OCI-LY3 (cell line): ENCODE data around the gene CAAP1.

Source experiments
- H2AFZ ChIP-seq: fragments of 200-600, 300-600 bp; shearing (Covaris generic); 2 replicates; pipeline ENCODE4 v1.6.0; 2014; ENCODE audit warnings: antibody characterized with exemption, low read depth, low read length
- H3K27ac ChIP-seq: fragments of 200-600, 300-600 bp; sonication (generic); 2 replicates; pipeline ENCODE4 v1.5.1; 2014; ENCODE audit warnings: mild to moderate bottlenecking, low read length, moderate library complexity, mixed read lengths
- H3K27me3 ChIP-seq: fragments of 200-600, 300-600 bp; sonication (generic); 2 replicates; pipeline ENCODE4 v1.6.1; 2014; ENCODE audit warnings: low read depth, low read length, mixed read lengths
- H3K36me3 ChIP-seq: fragments of 200-600, 300-600 bp; sonication (generic); replicated peaks from 2 replicates; pipeline ENCODE3; 2014; ENCODE audit warnings: low read depth, low read length, mixed read lengths
- H3K4me1 ChIP-seq: fragments of 300-600, 200-600 bp; sonication (generic); 2 replicates; pipeline ENCODE4 v1.6.1; 2014; ENCODE audit warnings: low read length, mixed read lengths
- H3K4me2 ChIP-seq: fragments of 200-600, 300-600 bp; sonication (generic); 2 replicates; pipeline ENCODE4 v1.6.1; 2014; ENCODE audit warnings: low read length, mixed read lengths
- H3K4me3 ChIP-seq: fragments of 300-600, 200-600 bp; sonication (generic); 2 replicates; pipeline ENCODE4 v1.5.1; 2014; ENCODE audit warnings: antibody characterized with exemption, mild to moderate bottlenecking, low read length, moderate library complexity
- H3K79me2 ChIP-seq: fragments of 300-600, 200-600 bp; shearing (Covaris generic); 2 replicates; pipeline ENCODE4 v1.6.1; 2014; ENCODE audit warnings: mild to moderate bottlenecking, low read length, mixed read lengths
- H3K9ac ChIP-seq: fragments of 300-600, 200-600 bp; shearing (Covaris generic); 2 replicates; pipeline ENCODE4 v1.6.0; 2014; ENCODE audit warnings: mild to moderate bottlenecking, low read length, moderate library complexity
- H3K9me3 ChIP-seq: fragments of 200-600, 300-600 bp; shearing (Covaris generic); 2 replicates; pipeline ENCODE4 v1.6.1; 2014; ENCODE audit warnings: low read length, mixed read lengths; ENCODE audit not compliant: insufficient read depth
- H4K20me1 ChIP-seq: fragments of 200-600, 300-600 bp; sonication (generic); 2 replicates; pipeline ENCODE4 v1.6.1; 2016; ENCODE audit warnings: low read length, mixed read lengths; ENCODE audit not compliant: insufficient read depth
- EZH2phosphoT487 ChIP-seq: fragments of 200-600 bp; shearing (Covaris generic); IDR thresholded peaks from 2 replicates; pipeline ENCODE4 v1.6.1; 2018; ENCODE audit warnings: antibody characterized with exemption, mixed run types, low read depth
- TF ChIP-seq, protein P1 (sequence below): fragments of 200-600, 300-600 bp; sonication (generic); IDR thresholded peaks from 2 replicates; pipeline ENCODE4 v1.5.1; 2014; ENCODE audit warnings: antibody characterized with exemption, low read length, low read depth

CAAP1 gene

DNA sequence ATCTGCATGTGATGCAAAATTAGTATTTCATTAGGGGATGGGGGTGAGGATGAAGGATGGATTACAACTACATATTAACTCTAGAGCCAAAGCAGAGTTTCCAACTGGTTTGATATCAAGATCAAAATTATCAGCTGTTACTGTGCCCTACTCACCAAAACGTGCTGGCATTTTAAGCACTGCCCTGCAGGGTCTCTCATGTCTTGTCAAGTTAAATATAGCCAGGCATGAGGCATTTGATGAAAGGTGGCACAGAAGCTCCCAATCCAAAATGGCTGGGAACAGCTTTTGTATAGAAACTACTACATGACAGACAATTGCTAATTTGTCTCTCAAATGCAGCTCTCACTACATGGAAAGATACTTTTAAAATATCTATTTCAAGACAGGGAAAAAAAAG lies 27.1 kb upstream of the CAAP1 start:
- TF ChIP-seq, protein P1, sequence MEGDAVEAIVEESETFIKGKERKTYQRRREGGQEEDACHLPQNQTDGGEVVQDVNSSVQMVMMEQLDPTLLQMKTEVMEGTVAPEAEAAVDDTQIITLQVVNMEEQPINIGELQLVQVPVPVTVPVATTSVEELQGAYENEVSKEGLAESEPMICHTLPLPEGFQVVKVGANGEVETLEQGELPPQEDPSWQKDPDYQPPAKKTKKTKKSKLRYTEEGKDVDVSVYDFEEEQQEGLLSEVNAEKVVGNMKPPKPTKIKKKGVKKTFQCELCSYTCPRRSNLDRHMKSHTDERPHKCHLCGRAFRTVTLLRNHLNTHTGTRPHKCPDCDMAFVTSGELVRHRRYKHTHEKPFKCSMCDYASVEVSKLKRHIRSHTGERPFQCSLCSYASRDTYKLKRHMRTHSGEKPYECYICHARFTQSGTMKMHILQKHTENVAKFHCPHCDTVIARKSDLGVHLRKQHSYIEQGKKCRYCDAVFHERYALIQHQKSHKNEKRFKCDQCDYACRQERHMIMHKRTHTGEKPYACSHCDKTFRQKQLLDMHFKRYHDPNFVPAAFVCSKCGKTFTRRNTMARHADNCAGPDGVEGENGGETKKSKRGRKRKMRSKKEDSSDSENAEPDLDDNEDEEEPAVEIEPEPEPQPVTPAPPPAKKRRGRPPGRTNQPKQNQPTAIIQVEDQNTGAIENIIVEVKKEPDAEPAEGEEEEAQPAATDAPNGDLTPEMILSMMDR = no peak
- no peak for TF ChIP-seq EZH2phosphoT487
- Histone ChIP-seq H3K4me1 (no peaks in the 10 kb centered on the region), H3K9ac (no peak overlapping the region), H2AFZ (no peak overlapping the region), H4K20me1 (no peaks in the 10 kb centered on the region), H3K27me3 (no peaks in the 10 kb centered on the region), H3K79me2 (no peaks in the 10 kb centered on the region), H3K36me3 (peaks cover 55% of the 10 kb centered on the region), H3K4me2 (no peak overlapping the region), H3K4me3 (no peak overlapping the region), H3K9me3 (no peaks in the 10 kb centered on the region), H3K27ac (no peak overlapping the region)

DNA sequence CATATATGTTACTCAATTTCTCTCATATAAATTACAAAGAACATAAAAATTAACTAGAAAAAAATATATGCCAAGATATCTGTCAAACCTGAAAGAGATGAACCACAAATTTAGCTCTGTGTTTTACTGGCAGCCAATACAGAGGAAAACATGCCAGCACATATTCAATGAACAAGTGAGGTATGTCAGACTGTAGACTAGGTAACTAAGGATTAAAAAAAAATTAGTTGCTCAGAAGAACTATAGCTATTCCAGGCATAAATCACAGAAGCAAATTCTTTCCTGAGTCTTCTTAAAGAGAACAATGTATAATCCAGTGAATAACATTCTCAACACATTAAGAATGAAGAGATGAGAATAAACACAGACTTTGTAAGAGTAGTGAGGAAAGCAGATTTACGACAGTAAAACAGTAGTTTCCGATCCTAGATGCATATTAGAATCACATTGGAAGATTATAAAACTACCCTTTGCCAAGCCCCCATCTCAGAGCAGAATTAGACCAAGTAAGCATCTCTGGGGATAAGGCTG lies 20.6 kb upstream of the CAAP1 start:
- H3K36me3 ChIP-seq = peaks cover 26% of the 10 kb centered on the region
- H4K20me1 ChIP-seq = no peaks in the 10 kb centered on the region

DNA sequence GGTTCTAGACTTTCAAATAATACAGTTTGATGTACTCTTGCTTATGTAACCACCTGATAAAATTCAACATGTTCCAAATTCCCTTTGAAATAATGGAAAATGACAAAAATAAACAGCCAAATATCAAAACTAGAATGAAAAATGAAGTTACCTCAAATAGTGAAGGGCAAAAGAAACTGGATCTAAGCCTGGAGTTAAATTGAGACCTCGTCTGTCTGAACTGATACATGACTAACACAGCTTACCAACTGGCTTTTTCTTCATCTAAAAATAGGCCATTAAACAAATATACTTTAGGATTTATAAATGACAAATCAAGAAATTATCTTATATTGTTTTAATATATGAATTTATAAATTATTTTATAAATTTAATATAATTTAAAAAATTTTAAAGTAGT lies 12.1 kb upstream of the CAAP1 start:
- H3K4me2 ChIP-seq = no peak overlapping the region
- H3K27ac ChIP-seq = no peak overlapping the region
- no peaks in the 10 kb centered on the region for H3K4me1 ChIP-seq
- no peak overlapping the region for H2AFZ ChIP-seq
- H3K4me3 ChIP-seq = no peak overlapping the region
- no peaks in the 10 kb centered on the region for H4K20me1 ChIP-seq
- no peaks in the 10 kb centered on the region for H3K27me3 ChIP-seq
- no peak overlapping the region for H3K9ac ChIP-seq
- no peaks in the 10 kb centered on the region for H3K79me2 ChIP-seq
- no peak for TF ChIP-seq EZH2phosphoT487
- TF ChIP-seq, protein P1 = no peak
- no peaks in the 10 kb centered on the region for H3K9me3 ChIP-seq
- peaks cover 28% of the 10 kb centered on the region for H3K36me3 ChIP-seq

More for the DNA sequence above, 20.6 kb upstream of the CAAP1 start:
- H3K4me1 ChIP-seq = no peaks in the 10 kb centered on the region
- no peak overlapping the region for H3K27ac ChIP-seq
- no peaks in the 10 kb centered on the region for H3K27me3 ChIP-seq
- H3K9me3 ChIP-seq = no peaks in the 10 kb centered on the region
- H3K4me3 ChIP-seq = no peak overlapping the region
- no peak overlapping the region for H3K9ac ChIP-seq
- no peak for TF ChIP-seq EZH2phosphoT487
- TF ChIP-seq, protein P1 = no peak
- H2AFZ ChIP-seq = no peak overlapping the region
- no peaks in the 10 kb centered on the region for H3K79me2 ChIP-seq
- H3K4me2 ChIP-seq = no peak overlapping the region

DNA sequence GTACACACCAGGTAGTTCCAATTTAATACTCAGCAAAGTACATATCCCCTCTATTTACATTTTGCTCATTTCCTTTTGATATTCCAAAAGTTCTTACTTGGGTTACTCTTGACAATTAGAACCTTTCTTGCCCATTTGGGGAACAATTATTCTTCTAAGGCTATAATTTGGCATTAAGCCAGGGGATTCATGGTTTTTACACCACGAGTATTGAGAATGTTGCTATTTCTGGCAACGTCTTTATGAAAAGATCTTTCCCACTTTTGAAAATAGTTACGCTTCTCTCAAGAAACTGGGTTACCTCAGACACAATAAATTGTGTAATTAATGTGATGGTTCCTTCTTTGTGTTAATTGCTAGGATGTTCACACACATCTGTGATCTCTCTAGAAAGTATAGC lies 11.5 kb upstream of the CAAP1 start:
- Histone ChIP-seq H2AFZ (no peak overlapping the region), H3K27ac (no peak overlapping the region)

More for the DNA sequence above, 11.5 kb upstream of the CAAP1 start:
- Histone ChIP-seq H3K79me2 (no peaks in the 10 kb centered on the region), H3K4me3 (no peak overlapping the region), H3K9ac (no peak overlapping the region), H3K36me3 (peaks cover 28% of the 10 kb centered on the region), H3K9me3 (no peaks in the 10 kb centered on the region), H3K4me2 (no peak overlapping the region), H3K27me3 (no peaks in the 10 kb centered on the region), H3K4me1 (no peaks in the 10 kb centered on the region), H4K20me1 (no peaks in the 10 kb centered on the region)
- no peak for TF ChIP-seq EZH2phosphoT487
- TF ChIP-seq, protein P1 = no peak
